ENCODE data around the gene ITPKB. TPM values are rescaled to one million over a fixed set of nuclear protein-coding genes. Genes with fewer than 3 reads are reported as not detected.

ITPKB gene
- total and polyA plus RNA-seq, 2 of the 13 experiments (the other 11 are each of a cell fraction or from before 2014, with no cell fraction given) = not detected

- no peak overlapping the region for H3K27ac ChIP-seq (ENCODE audit: extremely low read length, insufficient read depth, low read length)
- DNase-seq (ENCODE audit: low spot score) (no peak), FAIRE-seq (no peak), ATAC-seq (no peak)
- WGBS (ENCODE audit: low lambda C conversion rate) = 89% methylated on average over 1 of the region's 1 CpG
- H3K36me3 ChIP-seq (replicated peaks in 1 of 2; ENCODE audit: control insufficient read depth in 1 of 2, insufficient read depth in 2 of 2, low read length in 2 of 2) = no peaks in the 10 kb centered on the region
- H3K9ac ChIP-seq (ENCODE audit: insufficient read depth, low read depth, low read length) = no peak overlapping the region
- H3K27me3 ChIP-seq (ENCODE audit: control insufficient read depth in 1 of 2, insufficient read depth in 2 of 2, low read length in 2 of 2) = peaks cover 2 to 28% of the 10 kb centered on the region in 2 experiments; a peak in 4 of 5 replicates
- TF ChIP-seq ZNF337 (CRISPR knock-in tag; IDR thresholded peaks at IDR 0.05; ENCODE audit: borderline replicate concordance, low read depth) (no peak), LCORL (IDR thresholded peaks at IDR 0.05) (no peak), LCORL (CRISPR knock-in tag; IDR thresholded peaks at IDR 0.05) (no peak), SALL2 (CRISPR knock-in tag; IDR thresholded peaks at IDR 0.05) (no peak), TBX3 (IDR thresholded peaks at IDR 0.05; ENCODE audit: borderline replicate concordance) (no peak), SNRNP70 (IDR thresholded peaks at IDR 0.05; ENCODE audit: low read depth, low read length) (no peak), GLMP (CRISPR knock-in tag; IDR thresholded peaks at IDR 0.05; ENCODE audit: borderline replicate concordance) (no peak), FOXA1 (IDR thresholded peaks at IDR 0.05) (no peak), FOXA1 (CRISPR knock-in tag; IDR thresholded peaks at IDR 0.05) (no peak), TFDP1 (CRISPR knock-in tag; IDR thresholded peaks at IDR 0.05; ENCODE audit: borderline replicate concordance) (no peak), REST (IDR thresholded peaks at IDR 0.05; ENCODE audit: borderline replicate concordance in 1 of 2, low read depth in 1 of 2, low read length in 2 of 2) (no peak), PITX1 (CRISPR knock-in tag; IDR thresholded peaks at IDR 0.05) (no peak), ZNF557 (CRISPR knock-in tag; IDR thresholded peaks at IDR 0.05) (no peak), SP140L (CRISPR knock-in tag; IDR thresholded peaks at IDR 0.05; ENCODE audit: borderline replicate concordance) (no peak)
- no peaks in the 10 kb centered on the region for H4K20me1 ChIP-seq (ENCODE audit: insufficient read depth, low read length)
- BruUV-seq (replicated peaks) = no TSS peak
- H2AFZ ChIP-seq (ENCODE audit: low read length) = no peak overlapping the region
- in situ Hi-C loops (cut with HindIII; ENCODE audit: extremely low pct_ligation_motif_present, low pct_unique_long_range_greater_than_20kb) (no loop called here), intact Hi-C loops (cut with micrococcal nuclease; ENCODE audit: unreplicated experiment) (no loop called here)
- CTCF ChIA-PET (ENCODE audit: low intra/inter-chr PET ratio, low total read pairs) = no interaction called here
- no peaks in the 10 kb centered on the region for H3K79me2 ChIP-seq (ENCODE audit: insufficient read depth, low read length)
- H3K4me2 ChIP-seq (ENCODE audit: low read depth, low read length) = no peak overlapping the region
- H3K4me3 ChIP-seq (replicated peaks in 1 of 3; ENCODE audit: insufficient read depth in 1 of 3, low read depth in 2 of 3, low read length in 3 of 3) = no peak overlapping the region
- H3K4me1 ChIP-seq (ENCODE audit: insufficient read depth, low read length) = no peaks in the 10 kb centered on the region
- no peaks in the 10 kb centered on the region for H3K9me3 ChIP-seq (ENCODE audit: low read length)
- POLR2A ChIA-PET = no interaction called here
These were observed 37.9 kb upstream of the ITPKB start for GRCh38 chr1:226776975-226777374.
